GM23338 (cell line): ENCODE measurements around the gene ABR. TPM values are rescaled to one million over a fixed set of nuclear protein-coding genes. Genes with fewer than 3 reads are reported as not detected.

ENCODE experiments used
- ATAC-seq: fragments of 200-7000 bp; cut with Tn5 transposase; 3 replicates; pipeline ENCODE4 v1.9.1; 2020
- DNase-seq: peaks from one replicate; pipeline ENCODE4 v3.0.0-alpha.2; 2015; ENCODE audit warnings: low spot score
- H2AFZ ChIP-seq: fragments of 200-600 bp; sonication (generic); 2 replicates; pipeline ENCODE4 v1.8.0; 2016; ENCODE audit warnings: antibody characterized with exemption, mild to moderate bottlenecking, moderate library complexity
- H3F3A ChIP-seq: fragments of 200-600 bp; sonication (generic); replicated peaks from 2 replicates; pipeline ENCODE4 v1.8.0; 2017; ENCODE audit warnings: antibody characterized with exemption, mixed run types, low read depth
- H3K27ac ChIP-seq: fragments of 200-600 bp; sonication (generic); 2 replicates; pipeline ENCODE4 v1.6.1; 2016; ENCODE audit warnings: low read depth
- H3K27me3 ChIP-seq: fragments of 200-600 bp; sonication (generic); 2 replicates; pipeline ENCODE4 v1.8.0; 2016; ENCODE audit warnings: mild to moderate bottlenecking, mixed run types, moderate library complexity; ENCODE audit not compliant: insufficient read depth
- H3K36me3 ChIP-seq: fragments of 200-600 bp; sonication (generic); 2 replicates; pipeline ENCODE4 v1.8.0; 2016; ENCODE audit warnings: mild to moderate bottlenecking; ENCODE audit not compliant: insufficient read depth
- H3K4me1 ChIP-seq: fragments of 200-600 bp; sonication (generic); 2 replicates; pipeline ENCODE4 v1.8.0; 2016; ENCODE audit warnings: mild to moderate bottlenecking, moderate library complexity; ENCODE audit not compliant: insufficient read depth
- H3K4me2 ChIP-seq: fragments of 200-600 bp; sonication (generic); 2 replicates; pipeline ENCODE4 v1.7.1; 2017; ENCODE audit warnings: mixed run types
- H3K4me3 ChIP-seq: fragments of 200-600 bp; sonication (generic); 2 replicates; pipeline ENCODE4 v1.6.1; 2016; ENCODE audit warnings: mixed run types
- H3K79me2 ChIP-seq: fragments of 200-600 bp; sonication (generic); replicated peaks from 2 replicates; pipeline ENCODE4 v1.8.0; 2017; ENCODE audit warnings: mild to moderate bottlenecking; ENCODE audit not compliant: insufficient read depth
- H3K9me2 ChIP-seq: fragments of 200-600 bp; sonication (generic); 2 replicates; pipeline ENCODE4 v1.8.0; 2017; ENCODE audit not compliant: insufficient read depth
- H4K20me1 ChIP-seq: fragments of 200-600 bp; sonication (generic); replicated peaks from 2 replicates; pipeline ENCODE4 v1.8.0; 2017; ENCODE audit warnings: mild to moderate bottlenecking; ENCODE audit not compliant: insufficient read depth
- H3K27ac Mint-ChIP-seq: 2 replicates; pipeline ENCODE4 v1.8.0; 2020; ENCODE audit warnings: inconsistent platforms, mild to moderate bottlenecking, moderate library complexity, mixed read lengths
- H3K27me3 Mint-ChIP-seq: 3 replicates; pipeline ENCODE4 v1.8.0; 2022; ENCODE audit warnings: low read depth, mild to moderate bottlenecking, moderate library complexity, mixed read lengths, inconsistent platforms; ENCODE audit not compliant: insufficient read depth, poor library complexity
- H3K36me3 Mint-ChIP-seq: 3 replicates; pipeline ENCODE4 v1.8.0; 2021; ENCODE audit warnings: low read depth, mild to moderate bottlenecking, inconsistent platforms, moderate library complexity, mixed read lengths
- H3K4me1 Mint-ChIP-seq: 3 replicates; pipeline ENCODE4 v1.8.0; 2020; ENCODE audit warnings: mild to moderate bottlenecking, inconsistent platforms, mixed read lengths
- H3K4me3 Mint-ChIP-seq: 3 replicates; pipeline ENCODE4 v1.8.0; 2021; ENCODE audit warnings: moderate library complexity, mild to moderate bottlenecking, inconsistent platforms, mixed read lengths
- H3K9me3 Mint-ChIP-seq: 3 replicates; pipeline ENCODE4 v1.8.0; 2020; ENCODE audit warnings: moderate library complexity, mild to moderate bottlenecking, inconsistent platforms, mixed read lengths
- CREB1 ChIP-seq: fragments of 250-450 bp; sonication (Bioruptor Pico); IDR thresholded peaks from 2 replicates; pipeline ENCODE4 v1.5.0; 2020; ENCODE audit warnings: low read depth, mild to moderate bottlenecking, moderate library complexity
- EZH2 ChIP-seq: fragments of 200-600 bp; sonication (generic); IDR thresholded peaks from one replicate; pipeline ENCODE4 v1.8.0; 2017; ENCODE audit warnings: antibody characterized with exemption, mild to moderate bottlenecking, low read depth; ENCODE audit not compliant: unreplicated experiment
- EZH2phosphoT487 ChIP-seq: fragments of 200-600 bp; sonication (generic); IDR thresholded peaks from one replicate; pipeline ENCODE4 v1.8.1; 2018; ENCODE audit warnings: antibody characterized with exemption; ENCODE audit not compliant: unreplicated experiment
- JUNB ChIP-seq: IDR thresholded peaks from one replicate; pipeline ENCODE4 v1.6.1; 2016; ENCODE audit warnings: antibody characterized with exemption; ENCODE audit not compliant: unreplicated experiment
- NANOG ChIP-seq: IDR thresholded peaks from 2 replicates; pipeline ENCODE4 v1.6.1; 2016; ENCODE audit warnings: antibody characterized with exemption, borderline replicate concordance
- POLR2AphosphoS5 ChIP-seq: IDR thresholded peaks from 2 replicates; pipeline ENCODE4 v1.6.1; 2016; ENCODE audit warnings: antibody characterized with exemption, low read depth
- STAT1 ChIP-seq: IDR thresholded peaks from one replicate; pipeline ENCODE4 v1.6.1; 2016; ENCODE audit warnings: antibody characterized with exemption; ENCODE audit not compliant: unreplicated experiment
- ZNF114 ChIP-seq: fragments of 250-450 bp; sonication (Bioruptor Pico); IDR thresholded peaks from 2 replicates; pipeline ENCODE4 v1.5.0; 2020; ENCODE audit warnings: mild to moderate bottlenecking, moderate library complexity
- ZNF331 ChIP-seq: fragments of 250-450 bp; sonication (Bioruptor Pico); IDR thresholded peaks from 2 replicates; pipeline ENCODE4 v1.5.0; 2020; ENCODE audit warnings: low read depth, mild to moderate bottlenecking, moderate library complexity
- polyA plus RNA-seq: library from polyadenylated mRNA; unstranded; fragments of >200 nt; fragmentation: Nextera tagmentation; extraction: Ambion mirVana; gene quantifications from 2 replicates; pipeline ENCODE4 v1.2.1, GENCODE V29; 2016
- total RNA-seq: library from RNA; depleted of rRNA; stranded (reverse); fragments of >200 nt; shearing (Covaris generic); gene quantifications from 2 replicates; pipeline ENCODE4 v1.2.3, GENCODE V29; 2014
- TF ChIP-seq, protein P1 (sequence below): IDR thresholded peaks from 2 replicates; pipeline ENCODE4 v1.6.1; 2016; ENCODE audit warnings: antibody characterized with exemption
- TF ChIP-seq, protein P2 (sequence below), 2 experiments: fragments of 200-600 bp in 1 of 2; sonication (generic) in 1 of 2; conservative IDR thresholded peaks; 2 replicates each; pipeline versions ENCODE4 v1.5.1 to v1.6.1; 2016 to 2017; ENCODE audit warnings: antibody characterized with exemption in 2 of 2, low read depth in 2 of 2, mild to moderate bottlenecking in 2 of 2, moderate library complexity in 1 of 2
- TF ChIP-seq, protein P3 (sequence below): fragments of 250-450 bp; sonication (Bioruptor Pico); IDR thresholded peaks from 2 replicates; pipeline ENCODE4 v1.5.0; 2020; ENCODE audit warnings: mild to moderate bottlenecking, moderate library complexity

The ABR gene
- total and polyA plus RNA-seq, 2 experiments from 2014 or later, result 15.0 to 27.7 TPM

DNA sequence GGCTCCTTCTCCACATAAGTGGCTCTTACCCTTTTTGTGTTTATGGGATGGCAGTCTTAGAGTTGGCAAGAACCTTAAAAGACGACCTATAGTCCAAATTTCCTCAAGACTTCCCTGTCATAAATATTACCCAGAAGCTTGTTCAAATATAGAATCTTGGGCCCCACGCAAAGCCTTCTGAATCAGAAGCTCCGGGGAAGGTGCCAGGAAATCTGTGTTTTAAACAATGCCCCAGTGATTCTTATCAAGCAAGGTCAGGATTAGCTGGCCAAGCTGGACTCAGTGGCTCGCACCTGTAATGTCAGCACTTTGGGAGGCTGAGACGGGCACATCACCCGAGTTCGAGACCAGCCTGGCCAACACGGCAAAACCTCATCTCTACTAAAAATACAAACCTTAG lies 97.2 kb downstream of the ABR start:
- 0 out of 3 replicates have a peak, but pooled peaks cover 2% of the 10 kb centered on the region for H3K36me3 Mint-ChIP-seq
- H3K4me1 Mint-ChIP-seq, result peaks cover 14% of the 10 kb centered on the region
- DNase-seq (no peak), ATAC-seq (no peak)
- H3K9me3 Mint-ChIP-seq, result no peaks in the 10 kb centered on the region; the same call in 2 of the 3 replicates
- Histone ChIP-seq H3K27ac (no peak overlapping the region), H3K27me3 (no peaks in the 10 kb centered on the region), H3K4me3 (no peak overlapping the region), H3F3A (no peaks in the 10 kb centered on the region), H3K36me3 (no peaks in the 10 kb centered on the region), H3K79me2 (no peaks in the 10 kb centered on the region), H2AFZ (no peak overlapping the region), H3K9me2 (no peaks in the 10 kb centered on the region), H3K4me2 (no peak overlapping the region), H3K4me1 (peaks cover 10% of the 10 kb centered on the region; the same call in 1 of the 2 replicates), H4K20me1 (no peaks in the 10 kb centered on the region; the same call in 1 of the 2 replicates)
- H3K4me3 Mint-ChIP-seq, result no peak overlapping the region
- no peak for TF ChIP-seq ZNF331
- H3K27me3 Mint-ChIP-seq, result peaks cover 15% of the 10 kb centered on the region
- no peak overlapping the region for H3K27ac Mint-ChIP-seq

DNA sequence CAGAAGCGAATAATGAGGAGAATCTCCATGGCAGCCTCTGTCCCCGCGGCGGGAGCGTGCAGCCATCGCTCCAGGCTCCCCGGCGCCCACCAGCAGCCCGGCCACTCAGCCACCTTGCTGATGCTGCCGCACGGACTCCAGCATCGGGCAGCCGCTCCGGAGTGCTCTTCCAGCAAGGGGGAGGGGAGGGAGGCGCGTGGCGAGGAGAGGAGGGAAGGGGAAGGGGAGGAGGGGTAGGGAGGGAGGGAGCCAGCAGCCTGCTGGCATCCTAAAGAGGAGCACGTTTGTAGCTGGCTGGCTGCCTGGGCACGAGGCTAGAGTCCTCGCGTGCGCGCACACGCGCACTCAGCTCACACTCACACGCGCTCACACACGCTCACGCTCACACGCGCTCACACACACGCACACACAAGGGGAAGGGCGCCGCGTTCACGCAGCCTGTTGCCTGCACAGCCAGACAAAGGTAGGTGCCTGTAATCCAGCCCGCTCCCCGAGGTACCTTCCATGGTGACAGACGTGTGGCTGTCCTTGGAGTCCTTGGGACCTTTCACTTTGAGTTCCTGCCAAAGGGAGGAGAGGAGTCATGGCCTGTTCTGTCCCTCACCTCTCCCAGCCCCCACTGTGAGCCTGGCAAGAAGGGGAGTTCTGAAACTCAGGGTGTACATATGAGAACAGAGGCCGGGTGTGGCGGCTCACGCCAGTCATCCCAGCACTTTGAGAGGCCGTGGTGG lies 100.8 kb downstream of the ABR start:
- H3K27me3 Mint-ChIP-seq, result peaks cover 14% of the 10 kb centered on the region
- 0 out of 3 replicates have a peak, but pooled peaks cover 2% of the 10 kb centered on the region for H3K36me3 Mint-ChIP-seq
- DNase-seq (peak; percentile 75), ATAC-seq (peak; percentile 71)
- no peak overlapping the region for H3K27ac Mint-ChIP-seq
- peak overlapping the region; percentile 80 for H3K4me2 ChIP-seq
- no peaks in the 10 kb centered on the region for H3K36me3 ChIP-seq
- no peaks in the 10 kb centered on the region for H3K79me2 ChIP-seq
- no peaks in the 10 kb centered on the region for H3K9me2 ChIP-seq
- no peaks in the 10 kb centered on the region for H3K27me3 ChIP-seq
- no peaks in the 10 kb centered on the region for H3F3A ChIP-seq
- H3K4me3 ChIP-seq, result peak overlapping the region; percentile 52
- no peak overlapping the region for H3K27ac ChIP-seq
- H3K4me3 Mint-ChIP-seq, result peak overlapping the region; percentile 69
- peak overlapping the region; percentile 63; the same call in 1 of the 2 replicates for H2AFZ ChIP-seq
- H3K4me1 ChIP-seq, result peaks cover 15% of the 10 kb centered on the region; the same call in 1 of the 2 replicates
- no peaks in the 10 kb centered on the region; the same call in 2 of the 3 replicates for H3K9me3 Mint-ChIP-seq
- no peaks in the 10 kb centered on the region for H4K20me1 ChIP-seq
- peaks cover 33% of the 10 kb centered on the region for H3K4me1 Mint-ChIP-seq
- TF ChIP-seq NANOG, result no peak
- TF ChIP-seq, protein P1, sequence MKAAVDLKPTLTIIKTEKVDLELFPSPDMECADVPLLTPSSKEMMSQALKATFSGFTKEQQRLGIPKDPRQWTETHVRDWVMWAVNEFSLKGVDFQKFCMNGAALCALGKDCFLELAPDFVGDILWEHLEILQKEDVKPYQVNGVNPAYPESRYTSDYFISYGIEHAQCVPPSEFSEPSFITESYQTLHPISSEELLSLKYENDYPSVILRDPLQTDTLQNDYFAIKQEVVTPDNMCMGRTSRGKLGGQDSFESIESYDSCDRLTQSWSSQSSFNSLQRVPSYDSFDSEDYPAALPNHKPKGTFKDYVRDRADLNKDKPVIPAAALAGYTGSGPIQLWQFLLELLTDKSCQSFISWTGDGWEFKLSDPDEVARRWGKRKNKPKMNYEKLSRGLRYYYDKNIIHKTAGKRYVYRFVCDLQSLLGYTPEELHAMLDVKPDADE, result no peak
- TF ChIP-seq CREB1, result no peak
- TF ChIP-seq, protein P2, sequence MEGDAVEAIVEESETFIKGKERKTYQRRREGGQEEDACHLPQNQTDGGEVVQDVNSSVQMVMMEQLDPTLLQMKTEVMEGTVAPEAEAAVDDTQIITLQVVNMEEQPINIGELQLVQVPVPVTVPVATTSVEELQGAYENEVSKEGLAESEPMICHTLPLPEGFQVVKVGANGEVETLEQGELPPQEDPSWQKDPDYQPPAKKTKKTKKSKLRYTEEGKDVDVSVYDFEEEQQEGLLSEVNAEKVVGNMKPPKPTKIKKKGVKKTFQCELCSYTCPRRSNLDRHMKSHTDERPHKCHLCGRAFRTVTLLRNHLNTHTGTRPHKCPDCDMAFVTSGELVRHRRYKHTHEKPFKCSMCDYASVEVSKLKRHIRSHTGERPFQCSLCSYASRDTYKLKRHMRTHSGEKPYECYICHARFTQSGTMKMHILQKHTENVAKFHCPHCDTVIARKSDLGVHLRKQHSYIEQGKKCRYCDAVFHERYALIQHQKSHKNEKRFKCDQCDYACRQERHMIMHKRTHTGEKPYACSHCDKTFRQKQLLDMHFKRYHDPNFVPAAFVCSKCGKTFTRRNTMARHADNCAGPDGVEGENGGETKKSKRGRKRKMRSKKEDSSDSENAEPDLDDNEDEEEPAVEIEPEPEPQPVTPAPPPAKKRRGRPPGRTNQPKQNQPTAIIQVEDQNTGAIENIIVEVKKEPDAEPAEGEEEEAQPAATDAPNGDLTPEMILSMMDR (conservative IDR thresholded peaks at IDR 0.05; ENCODE audit: low read depth in 2 of 2), result no peak
- TF ChIP-seq, protein P3, sequence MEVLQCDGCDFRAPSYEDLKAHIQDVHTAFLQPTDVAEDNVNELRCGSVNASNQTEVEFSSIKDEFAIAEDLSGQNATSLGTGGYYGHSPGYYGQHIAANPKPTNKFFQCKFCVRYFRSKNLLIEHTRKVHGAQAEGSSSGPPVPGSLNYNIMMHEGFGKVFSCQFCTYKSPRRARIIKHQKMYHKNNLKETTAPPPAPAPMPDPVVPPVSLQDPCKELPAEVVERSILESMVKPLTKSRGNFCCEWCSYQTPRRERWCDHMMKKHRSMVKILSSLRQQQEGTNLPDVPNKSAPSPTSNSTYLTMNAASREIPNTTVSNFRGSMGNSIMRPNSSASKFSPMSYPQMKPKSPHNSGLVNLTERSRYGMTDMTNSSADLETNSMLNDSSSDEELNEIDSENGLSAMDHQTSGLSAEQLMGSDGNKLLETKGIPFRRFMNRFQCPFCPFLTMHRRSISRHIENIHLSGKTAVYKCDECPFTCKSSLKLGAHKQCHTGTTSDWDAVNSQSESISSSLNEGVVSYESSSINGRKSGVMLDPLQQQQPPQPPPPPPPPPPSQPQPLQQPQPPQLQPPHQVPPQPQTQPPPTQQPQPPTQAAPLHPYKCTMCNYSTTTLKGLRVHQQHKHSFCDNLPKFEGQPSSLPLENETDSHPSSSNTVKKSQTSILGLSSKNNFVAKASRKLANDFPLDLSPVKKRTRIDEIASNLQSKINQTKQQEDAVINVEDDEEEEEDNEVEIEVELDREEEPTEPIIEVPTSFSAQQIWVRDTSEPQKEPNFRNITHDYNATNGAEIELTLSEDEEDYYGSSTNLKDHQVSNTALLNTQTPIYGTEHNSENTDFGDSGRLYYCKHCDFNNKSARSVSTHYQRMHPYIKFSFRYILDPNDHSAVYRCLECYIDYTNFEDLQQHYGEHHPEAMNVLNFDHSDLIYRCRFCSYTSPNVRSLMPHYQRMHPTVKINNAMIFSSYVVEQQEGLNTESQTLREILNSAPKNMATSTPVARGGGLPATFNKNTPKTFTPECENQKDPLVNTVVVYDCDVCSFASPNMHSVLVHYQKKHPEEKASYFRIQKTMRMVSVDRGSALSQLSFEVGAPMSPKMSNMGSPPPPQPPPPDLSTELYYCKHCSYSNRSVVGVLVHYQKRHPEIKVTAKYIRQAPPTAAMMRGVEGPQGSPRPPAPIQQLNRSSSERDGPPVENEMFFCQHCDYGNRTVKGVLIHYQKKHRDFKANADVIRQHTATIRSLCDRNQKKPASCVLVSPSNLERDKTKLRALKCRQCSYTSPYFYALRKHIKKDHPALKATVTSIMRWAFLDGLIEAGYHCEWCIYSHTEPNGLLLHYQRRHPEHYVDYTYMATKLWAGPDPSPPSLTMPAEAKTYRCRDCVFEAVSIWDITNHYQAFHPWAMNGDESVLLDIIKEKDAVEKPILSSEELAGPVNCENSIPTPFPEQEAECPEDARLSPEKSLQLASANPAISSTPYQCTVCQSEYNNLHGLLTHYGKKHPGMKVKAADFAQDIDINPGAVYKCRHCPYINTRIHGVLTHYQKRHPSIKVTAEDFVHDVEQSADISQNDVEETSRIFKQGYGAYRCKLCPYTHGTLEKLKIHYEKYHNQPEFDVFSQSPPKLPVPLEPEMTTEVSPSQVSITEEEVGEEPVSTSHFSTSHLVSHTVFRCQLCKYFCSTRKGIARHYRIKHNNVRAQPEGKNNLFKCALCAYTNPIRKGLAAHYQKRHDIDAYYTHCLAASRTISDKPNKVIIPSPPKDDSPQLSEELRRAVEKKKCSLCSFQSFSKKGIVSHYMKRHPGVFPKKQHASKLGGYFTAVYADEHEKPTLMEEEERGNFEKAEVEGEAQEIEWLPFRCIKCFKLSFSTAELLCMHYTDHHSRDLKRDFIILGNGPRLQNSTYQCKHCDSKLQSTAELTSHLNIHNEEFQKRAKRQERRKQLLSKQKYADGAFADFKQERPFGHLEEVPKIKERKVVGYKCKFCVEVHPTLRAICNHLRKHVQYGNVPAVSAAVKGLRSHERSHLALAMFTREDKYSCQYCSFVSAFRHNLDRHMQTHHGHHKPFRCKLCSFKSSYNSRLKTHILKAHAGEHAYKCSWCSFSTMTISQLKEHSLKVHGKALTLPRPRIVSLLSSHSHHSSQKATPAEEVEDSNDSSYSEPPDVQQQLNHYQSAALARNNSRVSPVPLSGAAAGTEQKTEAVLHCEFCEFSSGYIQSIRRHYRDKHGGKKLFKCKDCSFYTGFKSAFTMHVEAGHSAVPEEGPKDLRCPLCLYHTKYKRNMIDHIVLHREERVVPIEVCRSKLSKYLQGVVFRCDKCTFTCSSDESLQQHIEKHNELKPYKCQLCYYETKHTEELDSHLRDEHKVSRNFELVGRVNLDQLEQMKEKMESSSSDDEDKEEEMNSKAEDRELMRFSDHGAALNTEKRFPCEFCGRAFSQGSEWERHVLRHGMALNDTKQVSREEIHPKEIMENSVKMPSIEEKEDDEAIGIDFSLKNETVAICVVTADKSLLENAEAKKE (CRISPR knock-in tag), result no peak
- TF ChIP-seq EZH2, result no peak
- no peak for TF ChIP-seq JUNB
- TF ChIP-seq STAT1, result no peak
- no peak for TF ChIP-seq EZH2phosphoT487
- no peak for TF ChIP-seq ZNF331
- no peak for TF ChIP-seq ZNF114 (CRISPR knock-in tag)
- no peak for TF ChIP-seq POLR2AphosphoS5
